Fibroblast of pulmonary artery (primary cell): ENCODE results near the gene TRIM38.
"Not testable (repeated sequence)": the region's sequence is repeated elsewhere in the genome, so short reads cannot be mapped to it uniquely, and the experiment has no call there.

Source experiments
- DNase-seq: peaks from one replicate; pipeline ENCODE4 v3.0.0-alpha.2; 2010; ENCODE audit warnings: low read depth
- H3K4me3 ChIP-seq: replicated peaks from 2 replicates; pipeline ENCODE4 v1.5.1; 2011; ENCODE audit warnings: low read depth, mild to moderate bottlenecking, control low read depth, low read length, moderate library complexity
- CTCF ChIP-seq: IDR thresholded peaks from 2 replicates; pipeline ENCODE4 v1.5.1; 2011; ENCODE audit warnings: mild to moderate bottlenecking, control low read depth, low read length, inconsistent platforms; ENCODE audit errors: missing control alignments

The TRIM38 gene

GRCh38 chr6:26003102-26003694, 40.6 kb downstream of the TRIM38 start:
- DNase-seq: peak; percentile 71
- peak; percentile 90 for TF ChIP-seq CTCF
- no peak overlapping the region for H3K4me3 ChIP-seq

- no peak for TF ChIP-seq CTCF
- H3K4me3 ChIP-seq: no peak overlapping the region
- no peak for DNase-seq
These were observed 43.7 kb downstream of the TRIM38 start for GRCh38 chr6:26006086-26006939.

GRCh38 chr6:26006940-26007305, 44.3 kb downstream of the TRIM38 start:
- DNase-seq, H3K4me3 ChIP-seq: not testable (repeated sequence)

DNA sequence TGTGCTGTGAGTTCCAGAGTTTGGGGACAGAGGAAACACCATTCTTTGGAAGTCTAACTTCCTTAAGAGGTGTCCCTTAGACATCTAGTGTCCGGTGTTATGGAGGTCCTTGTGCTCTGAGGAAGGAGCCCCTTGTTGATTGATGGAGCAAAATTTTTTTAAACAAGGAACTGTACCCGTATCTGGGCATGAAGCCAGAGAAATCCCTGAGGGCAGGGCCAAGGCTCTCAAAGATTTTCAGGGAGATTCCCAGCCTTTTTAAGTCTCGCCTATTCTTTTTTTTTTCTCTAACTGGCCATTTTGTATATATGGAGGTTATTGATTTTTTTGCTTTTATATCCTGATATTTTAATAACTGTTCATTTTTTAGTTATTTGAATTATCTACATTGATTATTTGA, 45.9 kb downstream of the TRIM38 start:
- H3K4me3 ChIP-seq: no peak overlapping the region
- no peak for DNase-seq
- no peak for TF ChIP-seq CTCF

- no peak overlapping the region for H3K4me3 ChIP-seq
- TF ChIP-seq CTCF: no peak
- no peak for DNase-seq
These were observed 47.2 kb downstream of the TRIM38 start for GRCh38 chr6:26009817-26010216.

DNA sequence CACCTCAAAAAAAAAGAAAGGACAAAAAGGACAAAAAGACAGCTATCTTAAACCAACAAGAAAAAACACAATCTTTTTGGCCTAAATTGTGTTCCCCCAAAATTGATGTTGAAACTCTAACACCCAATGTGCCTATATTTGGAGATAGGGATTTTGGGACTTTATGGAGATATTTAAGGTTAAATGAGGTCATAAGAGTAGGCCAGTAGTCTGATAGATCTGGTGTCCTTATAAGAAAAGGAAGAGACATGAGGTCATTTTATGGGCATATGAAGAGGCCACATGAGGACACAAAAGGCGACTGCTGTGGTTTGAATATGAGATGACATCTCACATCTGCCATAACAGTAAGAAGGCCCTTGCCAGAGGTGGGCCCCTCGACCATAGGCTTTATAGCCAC, 49.5 kb downstream of the TRIM38 start:
- no peak for TF ChIP-seq CTCF
- DNase-seq: no peak

DNA sequence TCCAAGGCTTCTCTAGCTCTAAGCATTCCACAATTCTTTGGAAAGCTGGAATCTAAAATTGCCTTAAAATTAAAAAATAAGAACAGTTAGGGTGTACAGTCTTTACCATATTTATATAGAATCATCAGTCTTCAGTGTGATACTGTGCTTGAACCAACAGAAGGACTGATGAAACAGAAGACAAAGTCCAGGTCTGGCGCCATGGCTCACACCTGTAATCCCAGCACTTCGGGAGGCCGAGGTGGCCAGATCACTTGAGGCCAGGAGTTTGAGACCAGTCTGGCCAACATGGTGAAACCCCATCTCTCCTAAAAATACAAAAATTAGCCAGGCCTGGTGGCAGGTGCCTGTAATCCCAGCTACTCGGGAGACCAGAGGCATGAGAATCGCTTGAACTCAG, 51.8 kb downstream of the TRIM38 start:
- DNase-seq, H3K4me3 ChIP-seq: not testable (repeated sequence)

More for the DNA sequence above, 49.5 kb downstream of the TRIM38 start:
- H3K4me3 ChIP-seq: no peak overlapping the region

DNA sequence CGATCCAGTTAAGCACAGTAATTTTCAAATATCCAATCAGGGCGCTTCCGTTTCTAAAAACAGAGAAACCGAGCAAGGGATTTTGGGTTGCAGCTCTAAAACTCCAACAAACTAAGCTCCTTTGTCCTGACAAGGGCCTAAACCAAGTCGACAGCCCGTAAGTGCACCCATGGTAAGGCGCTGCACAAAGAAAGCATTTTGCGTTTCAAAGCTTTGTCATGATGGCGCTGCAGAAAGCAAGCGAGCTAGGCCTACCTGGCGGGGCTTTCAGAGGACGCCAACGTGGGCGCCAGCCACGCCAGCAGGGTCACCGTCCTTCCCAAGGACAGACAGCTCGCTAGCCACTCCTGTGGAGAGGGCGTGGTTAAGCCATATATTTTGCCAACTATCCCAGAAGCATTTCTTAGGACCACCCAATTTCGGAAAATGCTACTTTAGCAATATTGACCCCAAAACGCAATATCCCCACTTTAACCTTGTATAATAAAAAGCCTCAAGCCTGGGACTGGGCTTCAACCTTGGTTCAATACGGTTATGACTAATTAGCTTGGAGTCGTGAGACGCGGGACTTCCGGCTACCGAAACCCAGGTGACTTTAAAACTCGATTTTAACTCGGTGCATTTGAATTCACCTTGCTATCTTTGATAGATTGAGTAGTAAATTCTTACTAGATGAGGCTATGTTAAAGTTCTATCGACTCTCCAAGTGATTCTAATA, 53.8 kb downstream of the TRIM38 start:
- no peak for TF ChIP-seq CTCF
- H3K4me3 ChIP-seq: peak overlapping the region; percentile 51
- DNase-seq: peak; percentile 20
